Stimulated activated naive B cell treated with anti-CD40 and anti-IgM and Interleukin-4, amounts not matched to agents 10 μg/mL and 1 μg/mL and 100 μg/mL, for 72 hours (primary cell): ENCODE results near the gene TP53RK.

Source experiments
- ATAC-seq, 2 donors: fragments of 150-1000 bp; cut with Tn5 transposase; replicated peaks; 2 replicates each; pipeline ENCODE4 v1.10.0; 2021; ENCODE audit warnings: moderate library complexity in 1 of 2
- DNase-seq: peaks from one replicate; pipeline ENCODE4 v3.0.0; 2021
- H3K27ac Mint-ChIP-seq: one replicate; pipeline ENCODE4 v1.8.0; 2022; ENCODE audit warnings: mild to moderate bottlenecking, mixed read lengths
- H3K27me3 Mint-ChIP-seq, 2 donors: one replicate each; pipeline ENCODE4 v1.8.0; 2022; ENCODE audit warnings: mixed read lengths in 2 of 2
- H3K36me3 Mint-ChIP-seq, 2 donors: one replicate each; pipeline ENCODE4 v1.8.0; 2022; ENCODE audit warnings: mixed read lengths in 2 of 2, mild to moderate bottlenecking in 1 of 2
- H3K4me1 Mint-ChIP-seq, 2 donors: one replicate each; pipeline ENCODE4 v1.8.0; 2022; ENCODE audit warnings: mixed read lengths in 2 of 2, mild to moderate bottlenecking in 1 of 2
- H3K4me3 Mint-ChIP-seq, 2 donors: one replicate each; pipeline ENCODE4 v1.8.0; 2022; ENCODE audit warnings: mild to moderate bottlenecking in 2 of 2, mixed read lengths in 2 of 2, moderate library complexity in 1 of 2
- H3K9me3 Mint-ChIP-seq, 2 donors: one replicate each; pipeline ENCODE4 v1.8.0; 2022; ENCODE audit warnings: mixed read lengths in 2 of 2, mild to moderate bottlenecking in 1 of 2

TP53RK gene

GRCh38 chr20:46649965-46650542 is 39.2 kb downstream of the TP53RK start:
- Mint-ChIP-seq H3K27me3 (peaks cover 40 to 42% of the 10 kb centered on the region in 2 donors), H3K4me1 (peaks cover 3 to 4% of the 10 kb centered on the region in 2 donors), H3K4me3 (no peak overlapping the region), H3K36me3 (peaks cover 0 to 4% of the 10 kb centered on the region in 2 donors), H3K27ac (no peak overlapping the region), H3K9me3 (no peaks in the 10 kb centered on the region)
- ATAC-seq (no peak), DNase-seq (no peak)

GRCh38 chr20:46649650-46649949 is 39.6 kb downstream of the TP53RK start:
- Mint-ChIP-seq H3K4me3 (no peak overlapping the region), H3K27me3 (peaks cover 41 to 42% of the 10 kb centered on the region in 2 donors), H3K27ac (no peak overlapping the region), H3K36me3 (peaks cover 0 to 4% of the 10 kb centered on the region in 2 donors), H3K9me3 (no peaks in the 10 kb centered on the region), H3K4me1 (peaks cover 3 to 4% of the 10 kb centered on the region in 2 donors)
- no peak for ATAC-seq
- no peak for DNase-seq

GRCh38 chr20:46648903-46649649 is 40.2 kb downstream of the TP53RK start:
- DNase-seq, result no peak
- no peak for ATAC-seq
- no peaks in the 10 kb centered on the region for H3K9me3 Mint-ChIP-seq
- peaks cover 0 to 4% of the 10 kb centered on the region in 2 donors for H3K36me3 Mint-ChIP-seq
- no peak overlapping the region for H3K4me3 Mint-ChIP-seq
- no peak overlapping the region for H3K27ac Mint-ChIP-seq
- H3K4me1 Mint-ChIP-seq, result peaks cover 3 to 4% of the 10 kb centered on the region in 2 donors
- H3K27me3 Mint-ChIP-seq, result peaks cover 36 to 42% of the 10 kb centered on the region in 2 donors

- Mint-ChIP-seq H3K27me3 (peaks cover 37 to 42% of the 10 kb centered on the region in 2 donors), H3K4me3 (no peak overlapping the region), H3K36me3 (peaks cover 0 to 4% of the 10 kb centered on the region in 2 donors), H3K27ac (no peak overlapping the region), H3K4me1 (peaks cover 3 to 4% of the 10 kb centered on the region in 2 donors), H3K9me3 (no peaks in the 10 kb centered on the region)
- ATAC-seq (no peak), DNase-seq (no peak)
These were observed 41.8 kb downstream of the TP53RK start for GRCh38 chr20:46647469-46647868.

- no peaks in the 10 kb centered on the region for H3K9me3 Mint-ChIP-seq
- no peak overlapping the region for H3K4me3 Mint-ChIP-seq
- peaks cover 3 to 4% of the 10 kb centered on the region in 2 donors for H3K4me1 Mint-ChIP-seq
- DNase-seq, result no peak
- no peak for ATAC-seq
- peaks cover 38 to 45% of the 10 kb centered on the region in 2 donors for H3K27me3 Mint-ChIP-seq
- H3K27ac Mint-ChIP-seq, result no peak overlapping the region
- peaks cover 0 to 4% of the 10 kb centered on the region in 2 donors for H3K36me3 Mint-ChIP-seq
These were observed 42.4 kb downstream of the TP53RK start for GRCh38 chr20:46646659-46647380.

- ATAC-seq (no peak), DNase-seq (no peak)
- H3K9me3 Mint-ChIP-seq, result no peaks in the 10 kb centered on the region
- H3K27me3 Mint-ChIP-seq, result peaks cover 40 to 47% of the 10 kb centered on the region in 2 donors
- peaks cover 0 to 4% of the 10 kb centered on the region in 2 donors for H3K36me3 Mint-ChIP-seq
- H3K4me3 Mint-ChIP-seq, result no peak overlapping the region
- H3K27ac Mint-ChIP-seq, result no peak overlapping the region
- peaks cover 3 to 4% of the 10 kb centered on the region in 2 donors for H3K4me1 Mint-ChIP-seq
These were observed 43.1 kb downstream of the TP53RK start for GRCh38 chr20:46646122-46646521.

GRCh38 chr20:46644733-46645132 is 44.5 kb downstream of the TP53RK start:
- Mint-ChIP-seq H3K9me3 (no peaks in the 10 kb centered on the region), H3K4me1 (no peaks in the 10 kb centered on the region), H3K27me3 (peaks cover 32 to 39% of the 10 kb centered on the region in 2 donors), H3K4me3 (no peak overlapping the region), H3K36me3 (no peaks in the 10 kb centered on the region), H3K27ac (no peak overlapping the region)
- no peak for ATAC-seq
- no peak for DNase-seq

GRCh38 chr20:46644160-46644559 is 45.1 kb downstream of the TP53RK start:
- DNase-seq (no peak), ATAC-seq (no peak)
- no peaks in the 10 kb centered on the region for H3K4me1 Mint-ChIP-seq
- no peak overlapping the region for H3K27ac Mint-ChIP-seq
- no peaks in the 10 kb centered on the region for H3K36me3 Mint-ChIP-seq
- no peak overlapping the region for H3K4me3 Mint-ChIP-seq
- H3K9me3 Mint-ChIP-seq, result no peaks in the 10 kb centered on the region
- peaks cover 27 to 39% of the 10 kb centered on the region in 2 donors for H3K27me3 Mint-ChIP-seq

- no peaks in the 10 kb centered on the region for H3K4me1 Mint-ChIP-seq
- H3K9me3 Mint-ChIP-seq, result no peaks in the 10 kb centered on the region
- H3K27me3 Mint-ChIP-seq, result peaks cover 23 to 34% of the 10 kb centered on the region in 2 donors
- ATAC-seq (no peak), DNase-seq (no peak)
- H3K36me3 Mint-ChIP-seq, result no peaks in the 10 kb centered on the region
- no peak overlapping the region for H3K27ac Mint-ChIP-seq
- no peak overlapping the region for H3K4me3 Mint-ChIP-seq
These were observed 46.3 kb downstream of the TP53RK start for GRCh38 chr20:46642969-46643343.

- no peak for ATAC-seq
- Mint-ChIP-seq H3K4me3 (no peak overlapping the region), H3K9me3 (no peaks in the 10 kb centered on the region), H3K4me1 (no peaks in the 10 kb centered on the region), H3K27me3 (peaks cover 23 to 39% of the 10 kb centered on the region in 2 donors), H3K36me3 (no peaks in the 10 kb centered on the region), H3K27ac (no peak overlapping the region)
- no peak for DNase-seq
These were observed 46.8 kb downstream of the TP53RK start for GRCh38 chr20:46642265-46642968.

GRCh38 chr20:46641424-46641823 is 47.8 kb downstream of the TP53RK start:
- H3K27me3 Mint-ChIP-seq, result peaks cover 23 to 40% of the 10 kb centered on the region in 2 donors
- no peak overlapping the region for H3K4me3 Mint-ChIP-seq
- no peak overlapping the region for H3K27ac Mint-ChIP-seq
- H3K4me1 Mint-ChIP-seq, result no peaks in the 10 kb centered on the region
- no peaks in the 10 kb centered on the region for H3K36me3 Mint-ChIP-seq
- ATAC-seq (no peak), DNase-seq (no peak)
- no peaks in the 10 kb centered on the region for H3K9me3 Mint-ChIP-seq

GRCh38 chr20:46640536-46641311 is 48.5 kb downstream of the TP53RK start:
- no peak for ATAC-seq

GRCh38 chr20:46640044-46640443 is 49.2 kb downstream of the TP53RK start:
- Mint-ChIP-seq H3K27ac (no peak overlapping the region), H3K4me1 (no peaks in the 10 kb centered on the region), H3K27me3 (peaks cover 35 to 42% of the 10 kb centered on the region in 2 donors), H3K4me3 (no peak overlapping the region), H3K9me3 (no peaks in the 10 kb centered on the region), H3K36me3 (no peaks in the 10 kb centered on the region)
- no peak for ATAC-seq
- DNase-seq, result no peak

More at GRCh38 chr20:46640536-46641311, 48.5 kb downstream of the TP53RK start:
- no peaks in the 10 kb centered on the region for H3K9me3 Mint-ChIP-seq
- no peak overlapping the region for H3K27ac Mint-ChIP-seq
- DNase-seq, result no peak
- no peaks in the 10 kb centered on the region for H3K4me1 Mint-ChIP-seq
- H3K4me3 Mint-ChIP-seq, result no peak overlapping the region
- no peaks in the 10 kb centered on the region for H3K36me3 Mint-ChIP-seq
- peaks cover 28 to 40% of the 10 kb centered on the region in 2 donors for H3K27me3 Mint-ChIP-seq

GRCh38 chr20:46639587-46639986 is 49.7 kb downstream of the TP53RK start:
- Mint-ChIP-seq H3K36me3 (no peaks in the 10 kb centered on the region), H3K9me3 (no peaks in the 10 kb centered on the region)

More at GRCh38 chr20:46639587-46639986, 49.7 kb downstream of the TP53RK start:
- no peak overlapping the region for H3K27ac Mint-ChIP-seq
- ATAC-seq (no peak), DNase-seq (no peak)
- H3K4me3 Mint-ChIP-seq, result no peak overlapping the region
- peaks cover 40 to 45% of the 10 kb centered on the region in 2 donors for H3K27me3 Mint-ChIP-seq
- no peaks in the 10 kb centered on the region for H3K4me1 Mint-ChIP-seq
